HUES64 (cell line): ENCODE data around the gene FYN.

Experiments
- H3K27ac ChIP-seq: 2 replicates; pipeline ENCODE4 v1.7.0; 2013; ENCODE audit warnings: low read depth, low read length, inconsistent platforms
- H3K27me3 ChIP-seq: 2 replicates; pipeline ENCODE4 v1.6.1; 2013; ENCODE audit warnings: mild to moderate bottlenecking, low read length; ENCODE audit not compliant: insufficient read depth
- H3K36me3 ChIP-seq: 2 replicates; pipeline ENCODE4 v1.6.1; 2013; ENCODE audit warnings: mild to moderate bottlenecking, low read length; ENCODE audit not compliant: insufficient read depth
- H3K4me1 ChIP-seq: 2 replicates; pipeline ENCODE4 v1.6.1; 2013; ENCODE audit warnings: mild to moderate bottlenecking, low read length, moderate library complexity; ENCODE audit not compliant: insufficient read depth
- H3K4me3 ChIP-seq: 2 replicates; pipeline ENCODE4 v1.5.1; 2013; ENCODE audit warnings: mild to moderate bottlenecking, low read length, moderate library complexity
- H3K9ac ChIP-seq: 2 replicates; pipeline ENCODE4 v1.6.1; 2013; ENCODE audit warnings: mild to moderate bottlenecking, low read depth, low read length
- H3K9me3 ChIP-seq: 2 replicates; pipeline ENCODE4 v1.6.1; 2013; ENCODE audit warnings: low read depth, low read length; ENCODE audit not compliant: insufficient read depth
- WGBS: fragments of 150-250, 120-280 bp; methylation state at CpG from one replicate; pipeline ENCODE4 v1.1.7; 2013; ENCODE audit warnings: missing lambda C conversion rate; 5-methylcytosine and 5-hydroxymethylcytosine counted together

Gene FYN

DNA sequence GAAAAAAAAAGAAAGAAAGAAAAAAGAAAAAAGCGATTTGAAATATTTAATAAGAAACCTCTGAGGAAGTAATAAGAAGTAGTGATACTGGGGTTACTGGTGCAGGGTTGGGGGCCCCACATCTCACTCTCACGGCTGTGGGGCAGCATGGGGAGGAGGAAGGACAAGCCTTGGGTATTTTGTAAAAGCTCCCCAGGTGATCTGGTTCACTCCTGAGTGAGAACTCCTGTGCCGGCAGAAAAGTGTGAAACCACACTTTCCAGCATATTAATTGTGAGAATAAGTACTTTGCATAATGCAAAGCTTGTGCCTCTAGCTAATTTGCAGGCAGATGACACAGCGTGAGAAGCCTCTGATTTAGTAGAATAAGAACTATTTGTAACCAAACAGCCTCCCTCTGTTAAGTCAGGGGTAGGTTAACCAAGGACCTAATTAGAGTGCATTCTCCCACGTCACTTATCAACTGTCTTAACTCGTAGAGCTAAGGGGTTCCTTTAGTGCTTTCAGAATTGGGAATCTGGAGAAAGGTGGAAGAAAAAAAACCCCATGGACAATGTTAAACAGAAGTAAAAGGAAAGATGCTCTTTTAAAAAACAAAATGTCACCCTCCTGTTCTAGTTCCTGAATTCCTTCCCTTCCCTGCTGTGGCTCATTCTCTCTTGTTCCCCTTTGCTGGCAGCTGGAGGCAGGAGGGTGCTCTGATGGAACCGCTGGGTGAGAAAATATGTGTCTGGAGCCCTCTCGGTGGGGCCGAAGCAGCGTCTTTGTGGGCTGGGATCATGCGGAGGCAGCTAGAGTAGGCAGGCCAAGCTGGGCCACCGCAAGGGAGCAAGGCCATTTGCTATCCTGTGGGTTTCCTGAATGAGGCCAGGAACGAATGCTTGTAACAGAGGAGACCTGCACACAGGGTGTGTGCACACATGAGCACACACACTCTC is 108.7 kb downstream of the FYN start:
- Histone ChIP-seq H3K9me3 (no peaks in the 10 kb centered on the region), H3K9ac (no peak overlapping the region), H3K27ac (peak overlapping the region; percentile 17; the same call in 1 of the 2 replicates), H3K36me3 (no peaks in the 10 kb centered on the region; the same call in 1 of the 2 replicates), H3K4me3 (no peak overlapping the region), H3K27me3 (no peaks in the 10 kb centered on the region), H3K4me1 (peaks cover 45% of the 10 kb centered on the region)
- WGBS, result 42% methylated on average over 11 of the region's 13 CpGs

DNA sequence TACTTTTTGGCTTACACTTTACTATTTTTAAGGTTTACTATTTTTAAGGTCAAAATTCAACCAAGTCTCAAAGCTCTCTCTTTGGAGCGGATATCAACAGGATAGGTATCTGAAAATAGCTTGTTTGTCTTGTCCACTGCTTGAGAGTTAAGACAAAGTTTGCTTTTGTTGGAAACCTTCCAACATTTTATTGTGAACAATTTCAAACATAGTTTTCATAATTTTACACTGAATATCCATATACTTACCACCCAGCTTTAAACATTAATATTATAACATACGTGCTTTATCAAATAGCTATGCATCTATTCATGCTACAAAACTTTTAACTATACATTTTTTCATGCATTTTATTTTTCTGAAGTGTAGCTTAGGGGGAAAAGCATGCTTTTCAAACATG is 109.9 kb downstream of the FYN start:
- Histone ChIP-seq H3K27me3 (no peaks in the 10 kb centered on the region), H3K4me1 (peaks cover 55% of the 10 kb centered on the region), H3K9me3 (no peaks in the 10 kb centered on the region), H3K9ac (no peak overlapping the region), H3K4me3 (no peak overlapping the region), H3K36me3 (no peaks in the 10 kb centered on the region; the same call in 1 of the 2 replicates), H3K27ac (no peak overlapping the region)
- 98% methylated on average over 2 of the region's 2 CpGs for WGBS

GRCh38 chr6:111761783-111762312 is 111.4 kb downstream of the FYN start:
- Histone ChIP-seq H3K4me1 (peaks cover 68% of the 10 kb centered on the region), H3K9ac (no peak overlapping the region), H3K27ac (no peak overlapping the region), H3K27me3 (no peaks in the 10 kb centered on the region), H3K36me3 (no peaks in the 10 kb centered on the region; the same call in 1 of the 2 replicates), H3K9me3 (no peaks in the 10 kb centered on the region), H3K4me3 (no peak overlapping the region)
- WGBS, result 80% methylated on average over 7 of the region's 7 CpGs

DNA sequence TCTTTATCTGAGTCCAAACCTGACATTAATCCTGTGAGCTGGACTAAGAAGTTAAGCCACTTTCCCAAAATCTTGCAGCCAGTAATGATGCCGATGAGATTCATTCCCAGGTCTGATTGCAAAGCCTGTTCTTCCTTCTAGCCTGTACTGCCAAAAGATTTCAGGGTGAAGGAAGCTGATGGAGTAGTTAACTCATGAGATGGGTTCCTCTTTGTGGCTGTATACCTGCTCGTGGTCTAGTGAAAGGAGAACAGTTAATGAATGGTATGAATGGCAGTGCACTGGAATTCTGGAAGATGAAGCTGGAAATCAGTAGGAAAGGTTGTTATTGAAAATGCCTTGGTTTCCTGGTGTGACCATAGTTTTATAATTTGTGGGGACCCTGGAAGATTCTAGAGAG is 112.0 kb downstream of the FYN start:
- 92% methylated on average over 2 of the region's 2 CpGs for WGBS
- H3K4me1 ChIP-seq, result peaks cover 68% of the 10 kb centered on the region

DNA sequence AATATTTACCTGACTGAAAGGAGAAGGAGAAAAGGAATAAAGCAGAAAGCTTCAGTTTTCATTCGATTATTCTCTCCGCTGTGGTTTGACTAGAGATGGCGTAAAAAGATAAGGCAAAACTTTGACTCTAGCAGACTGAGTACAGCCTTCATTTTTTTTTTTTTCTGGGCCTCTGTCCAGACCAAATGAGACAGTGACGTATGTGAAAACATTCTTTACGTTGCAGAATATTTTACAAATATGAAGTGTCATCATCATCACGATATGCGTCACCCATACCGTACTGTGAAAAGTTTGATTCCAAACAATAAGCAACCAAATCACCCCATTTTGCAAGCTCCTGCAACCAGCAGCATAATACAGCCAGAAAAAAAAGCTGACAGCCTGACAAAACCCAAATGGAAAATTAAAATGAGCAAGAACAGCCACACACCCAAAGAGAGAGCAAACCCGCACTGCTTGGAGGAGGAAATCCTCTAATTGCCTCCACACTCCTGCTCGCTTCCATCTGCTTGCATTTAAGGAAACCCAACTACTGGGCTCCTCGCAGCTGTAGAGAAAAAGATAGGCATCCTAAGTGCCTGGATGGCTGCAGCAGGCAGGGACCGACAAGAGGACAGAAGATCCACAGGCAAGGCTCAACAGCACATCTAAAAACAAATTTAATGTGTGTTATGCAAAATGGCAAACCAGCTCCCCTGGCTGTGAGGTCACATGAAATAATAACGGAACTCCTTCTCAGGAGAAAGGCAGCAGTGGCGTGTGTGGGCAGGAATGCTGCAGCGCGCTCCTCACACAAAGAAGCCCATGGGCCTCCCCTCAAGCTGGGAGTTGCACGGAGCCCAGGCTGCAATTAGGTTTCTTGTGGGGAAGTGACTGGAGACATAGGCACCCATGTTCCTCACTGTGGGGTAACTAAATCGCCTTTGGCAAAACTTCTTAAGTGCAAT is 113.1 kb downstream of the FYN start:
- 84% methylated on average over 18 of the region's 18 CpGs for WGBS
- H3K36me3 ChIP-seq, result no peaks in the 10 kb centered on the region; the same call in 1 of the 2 replicates
- H3K9ac ChIP-seq, result no peak overlapping the region
- H3K9me3 ChIP-seq, result no peaks in the 10 kb centered on the region
- H3K4me3 ChIP-seq, result no peak overlapping the region
- 0 out of 2 replicates have a peak overlapping the region, but pooled peaks have one; percentile 5 for H3K27ac ChIP-seq
- peaks cover 63% of the 10 kb centered on the region for H3K4me1 ChIP-seq
- H3K27me3 ChIP-seq, result no peaks in the 10 kb centered on the region

More for the DNA sequence above, 112.0 kb downstream of the FYN start:
- Histone ChIP-seq H3K4me3 (no peak overlapping the region), H3K36me3 (no peaks in the 10 kb centered on the region; the same call in 1 of the 2 replicates), H3K27me3 (no peaks in the 10 kb centered on the region), H3K9ac (no peak overlapping the region), H3K9me3 (no peaks in the 10 kb centered on the region), H3K27ac (no peak overlapping the region)

GRCh38 chr6:111759331-111759835 is 113.9 kb downstream of the FYN start:
- Histone ChIP-seq H3K36me3 (no peaks in the 10 kb centered on the region; the same call in 1 of the 2 replicates), H3K4me3 (no peak overlapping the region), H3K27ac (no peak overlapping the region), H3K4me1 (peaks cover 56% of the 10 kb centered on the region), H3K9ac (no peak overlapping the region), H3K27me3 (no peaks in the 10 kb centered on the region), H3K9me3 (no peaks in the 10 kb centered on the region)
- WGBS, result 86% methylated on average over 10 of the region's 10 CpGs

DNA sequence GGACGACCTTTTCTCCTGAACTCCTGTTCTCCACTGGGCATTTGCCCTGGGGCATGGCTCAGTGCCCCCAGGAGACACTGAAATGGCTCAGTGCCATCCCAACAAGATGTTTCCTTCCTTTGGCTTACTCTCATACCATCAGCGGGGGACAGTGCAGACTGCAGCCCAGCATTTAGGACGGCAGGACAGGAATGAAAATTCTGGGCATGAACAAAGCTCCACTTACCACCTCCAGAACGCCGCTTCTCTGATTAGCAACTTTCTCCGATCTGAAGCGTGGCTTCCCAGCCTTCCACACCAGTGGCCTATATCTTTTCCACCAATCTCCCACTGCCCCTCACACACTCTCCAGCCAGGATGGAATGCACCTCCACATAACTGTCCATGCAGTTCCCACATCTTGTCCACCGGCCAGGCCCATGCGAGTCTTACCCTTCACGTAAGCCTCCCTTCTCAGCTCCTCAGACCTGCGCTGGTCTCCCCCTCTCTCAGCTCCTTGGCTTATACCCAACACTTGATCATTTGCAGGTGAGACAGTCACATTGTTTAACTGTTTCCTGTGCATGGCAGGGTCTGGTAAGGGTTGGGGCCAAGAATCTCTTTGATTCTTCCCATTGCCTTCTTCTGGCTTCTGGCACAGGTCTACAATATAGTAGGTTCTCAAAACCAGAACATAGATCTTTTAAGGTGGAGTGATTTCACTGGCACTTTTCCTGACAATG is 114.5 kb downstream of the FYN start:
- Histone ChIP-seq H3K27me3 (no peaks in the 10 kb centered on the region), H3K4me1 (peaks cover 50% of the 10 kb centered on the region), H3K27ac (no peak overlapping the region), H3K9me3 (no peaks in the 10 kb centered on the region), H3K36me3 (no peaks in the 10 kb centered on the region; the same call in 1 of the 2 replicates), H3K4me3 (no peak overlapping the region), H3K9ac (no peak overlapping the region)
- 96% methylated on average over 11 of the region's 11 CpGs for WGBS

- no CpG with 5 or more reads among the region's 1 CpG for WGBS
- Histone ChIP-seq H3K36me3 (no peaks in the 10 kb centered on the region; the same call in 1 of the 2 replicates), H3K27ac (no peak overlapping the region), H3K9me3 (no peaks in the 10 kb centered on the region), H3K4me1 (peaks cover 46% of the 10 kb centered on the region), H3K27me3 (no peaks in the 10 kb centered on the region), H3K9ac (no peak overlapping the region), H3K4me3 (no peak overlapping the region)
Measured at GRCh38 chr6:111757342-111757741, 115.9 kb downstream of the FYN start.

GRCh38 chr6:111754423-111754822 is 118.8 kb downstream of the FYN start:
- Histone ChIP-seq H3K4me1 (peaks cover 44% of the 10 kb centered on the region), H3K27ac (no peak overlapping the region)
- WGBS, result 93% methylated on average over 4 of the region's 4 CpGs

DNA sequence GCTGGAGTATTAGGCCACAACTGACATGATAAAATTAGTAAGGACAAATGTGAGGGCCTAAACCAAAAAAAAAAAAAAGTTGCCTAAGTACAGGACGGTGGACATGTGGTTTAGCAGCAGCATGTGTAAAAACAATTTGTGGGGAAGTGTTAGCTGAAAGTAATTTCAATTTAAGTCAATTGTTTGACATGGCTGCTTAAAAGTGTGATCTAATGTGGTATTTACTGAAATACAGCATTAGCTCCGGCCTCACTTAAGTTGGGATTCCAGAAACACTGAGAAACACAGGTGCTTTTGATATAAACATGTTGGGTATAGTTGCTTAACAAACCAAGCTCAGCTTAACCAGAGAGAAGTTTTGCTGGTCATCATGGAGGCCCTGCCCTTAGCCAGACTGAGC is 119.7 kb downstream of the FYN start:
- Histone ChIP-seq H3K27me3 (no peaks in the 10 kb centered on the region), H3K9ac (no peak overlapping the region), H3K9me3 (no peaks in the 10 kb centered on the region), H3K4me1 (peaks cover 36% of the 10 kb centered on the region), H3K27ac (no peak overlapping the region), H3K4me3 (no peak overlapping the region), H3K36me3 (no peaks in the 10 kb centered on the region)
- WGBS, result 91% methylated on average over 2 of the region's 2 CpGs

More at GRCh38 chr6:111754423-111754822, 118.8 kb downstream of the FYN start:
- H3K9ac ChIP-seq, result no peak overlapping the region
- H3K36me3 ChIP-seq, result no peaks in the 10 kb centered on the region
- H3K4me3 ChIP-seq, result no peak overlapping the region
- H3K9me3 ChIP-seq, result no peaks in the 10 kb centered on the region
- H3K27me3 ChIP-seq, result no peaks in the 10 kb centered on the region
